ENCODE measurements around the gene CYB561D1.
"Not testable (repeated sequence)": the region's sequence is repeated elsewhere in the genome, so short reads cannot be mapped to it uniquely, and the experiment has no call there.

The CYB561D1 gene, protein sequence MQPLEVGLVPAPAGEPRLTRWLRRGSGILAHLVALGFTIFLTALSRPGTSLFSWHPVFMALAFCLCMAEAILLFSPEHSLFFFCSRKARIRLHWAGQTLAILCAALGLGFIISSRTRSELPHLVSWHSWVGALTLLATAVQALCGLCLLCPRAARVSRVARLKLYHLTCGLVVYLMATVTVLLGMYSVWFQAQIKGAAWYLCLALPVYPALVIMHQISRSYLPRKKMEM

DNA sequence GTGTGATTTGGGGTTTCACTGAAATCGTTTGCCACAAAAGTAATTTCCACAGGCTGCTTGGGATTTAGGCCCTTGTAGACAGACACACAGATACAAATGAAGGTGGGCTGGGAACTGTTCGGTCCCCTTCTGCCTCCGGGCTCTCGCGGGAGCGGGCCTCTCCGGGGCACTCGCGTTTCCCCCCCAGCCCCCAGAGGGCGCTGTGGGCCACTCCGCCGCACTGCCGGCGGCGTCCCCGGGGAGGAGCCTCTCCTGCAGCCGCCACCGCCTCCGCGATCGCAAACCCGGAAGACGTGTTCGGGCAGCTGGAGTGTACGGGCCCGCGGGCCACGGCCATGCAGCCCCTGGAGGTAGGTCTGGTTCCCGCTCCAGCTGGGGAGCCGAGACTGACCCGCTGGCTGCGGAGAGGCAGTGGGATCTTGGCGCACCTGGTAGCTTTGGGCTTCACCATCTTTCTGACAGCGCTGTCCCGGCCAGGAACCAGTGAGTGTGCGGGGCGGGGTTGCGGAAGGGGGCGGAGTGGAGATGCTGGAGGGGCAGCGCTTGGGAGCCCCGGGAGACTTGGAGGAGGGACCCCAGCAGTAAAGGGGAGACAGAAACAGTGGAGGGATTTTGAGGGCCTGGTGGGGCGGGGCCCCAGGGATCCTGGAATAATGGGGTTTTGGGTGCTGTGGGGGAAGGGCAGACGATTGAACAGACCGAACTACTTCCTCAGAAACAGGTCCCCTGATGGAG lies at the start of gene CYB561D1:
Gene CYB561D1, plus strand, starts transcription at position 290 of the 735 bp plus-strand sequence. Its CDS starts 46 bp downstream, at position 336.
- peak; percentile 79 for DNase-seq (ENCODE audit: low read depth, low spot score)

DNA sequence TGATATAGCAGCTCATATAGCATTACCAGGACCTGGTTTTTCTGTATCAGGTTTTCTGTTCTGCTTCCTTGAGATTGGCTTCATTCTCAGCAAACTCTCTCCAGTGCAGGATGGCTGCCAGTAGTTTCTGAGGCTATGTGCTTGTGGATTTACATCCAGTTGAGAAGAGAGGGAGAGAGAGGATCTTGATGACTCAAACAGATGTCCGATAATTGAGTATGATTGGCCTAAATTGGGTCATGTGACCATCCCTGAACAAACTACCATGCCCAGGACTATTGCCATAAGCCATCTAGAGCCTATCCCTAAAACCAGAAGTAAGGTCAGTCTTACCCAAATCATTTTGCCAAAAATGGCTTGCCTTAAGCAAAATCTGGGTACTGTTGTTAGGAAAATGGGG lies 49.5 kb upstream of the CYB561D1 start:
- no peak for DNase-seq (ENCODE audit: low read depth, low spot score)

DNA sequence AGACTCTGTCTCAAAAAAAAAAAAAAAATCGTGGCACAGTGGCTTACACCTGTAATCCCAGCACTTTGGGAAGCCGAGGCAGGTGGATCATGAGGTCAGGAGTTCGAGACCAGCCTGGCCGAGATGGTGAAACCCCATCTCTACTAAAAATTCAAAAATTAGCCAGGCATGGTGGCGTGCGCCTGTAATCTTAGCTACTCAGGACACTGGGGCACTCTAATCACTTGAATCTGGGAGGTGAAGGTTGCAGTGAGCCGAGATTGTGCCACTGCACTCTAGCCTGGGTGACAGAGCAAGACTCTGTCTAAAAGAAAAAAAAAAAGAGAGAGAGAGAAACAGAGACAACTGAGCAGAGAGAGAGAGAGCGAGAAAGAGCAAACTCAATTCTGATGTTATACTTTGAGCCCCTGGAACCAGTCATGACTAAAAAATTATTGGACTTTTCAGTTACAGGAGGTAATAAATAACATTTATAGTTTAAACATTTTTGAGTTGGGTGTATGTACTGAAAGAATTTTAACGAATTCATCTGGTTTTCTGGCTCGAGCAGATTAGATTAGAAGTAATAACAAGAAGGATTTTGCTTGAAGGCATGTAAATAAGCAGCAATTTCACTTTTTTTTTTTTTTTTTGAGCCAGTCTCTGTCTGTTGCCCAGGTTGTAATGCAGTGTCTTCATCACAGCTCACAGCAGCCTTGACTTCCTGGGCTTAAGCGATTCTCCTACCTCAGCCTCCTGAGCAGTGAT lies 47.8 kb upstream of the CYB561D1 start:
- not testable (repeated sequence) for DNase-seq (ENCODE audit: low read depth, low spot score)

DNA sequence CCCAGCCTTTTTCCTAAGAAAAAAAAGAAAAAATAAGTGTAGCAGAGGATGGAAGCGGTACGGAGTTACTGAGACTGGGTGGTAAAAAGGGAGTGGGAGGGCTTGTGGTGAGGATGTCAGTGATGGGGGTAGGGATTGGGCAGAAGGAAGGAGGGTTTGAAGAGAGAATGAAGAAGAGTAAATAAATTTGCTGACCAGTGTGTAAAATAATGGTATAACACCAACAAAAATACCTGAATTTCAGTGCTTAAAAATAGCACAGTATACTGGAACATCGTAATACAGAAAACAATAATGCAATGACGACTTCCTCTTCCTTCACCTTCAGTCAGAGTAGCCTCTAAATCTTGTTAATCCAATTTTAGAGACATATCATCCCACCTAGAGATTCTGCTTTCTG lies 46.4 kb upstream of the CYB561D1 start:
- DNase-seq (ENCODE audit: low read depth, low spot score): no peak

DNA sequence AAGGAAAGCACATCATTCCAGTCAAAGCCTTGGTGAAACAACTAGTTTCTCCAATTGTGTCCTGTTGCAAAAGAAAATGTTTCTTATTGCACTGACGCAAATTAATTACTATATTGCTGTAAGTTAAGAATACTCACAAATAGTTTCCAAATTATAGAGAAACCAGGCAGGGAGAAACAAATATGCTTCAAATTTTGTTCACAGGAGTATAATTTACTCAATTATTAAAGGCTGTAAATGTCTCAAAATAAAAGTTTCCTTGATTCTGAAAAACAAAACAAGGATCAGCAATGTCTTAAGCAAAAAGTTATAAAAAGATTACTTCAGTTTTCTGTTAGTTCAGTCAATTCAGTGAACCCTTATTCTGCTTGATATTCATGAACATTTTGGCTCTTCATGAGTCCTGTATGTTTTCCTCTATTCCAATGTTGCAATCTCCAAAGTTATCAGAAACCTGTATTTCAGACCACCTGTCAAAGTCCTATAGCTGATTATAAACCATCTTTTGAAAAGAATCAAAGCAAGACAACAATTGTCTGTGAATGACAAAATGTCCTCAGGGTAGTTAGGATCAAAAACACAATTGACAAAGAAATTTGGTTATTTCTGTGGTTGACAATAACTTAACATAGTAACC lies 39.3 kb upstream of the CYB561D1 start:
- no peak for DNase-seq (ENCODE audit: low read depth, low spot score)

DNA sequence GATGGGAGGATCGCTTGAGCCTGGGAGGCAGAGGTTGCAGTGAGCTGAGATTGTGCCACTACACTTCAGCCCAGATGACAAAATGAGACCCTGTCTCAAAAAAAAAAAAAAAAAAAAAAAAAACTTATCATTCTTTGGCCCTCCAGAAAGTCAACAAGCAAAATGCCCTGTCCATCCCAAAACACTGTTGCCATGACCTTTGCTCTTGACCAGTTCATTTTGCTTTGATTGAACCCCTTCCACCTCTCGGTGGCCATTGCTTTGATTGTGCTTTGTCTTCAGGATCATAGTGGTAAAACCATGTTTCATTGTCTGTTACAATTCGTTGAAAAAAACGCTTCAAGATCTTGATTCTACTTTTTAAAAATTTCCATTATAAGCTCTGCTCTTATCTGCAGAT lies 36.1 kb upstream of the CYB561D1 start:
- DNase-seq (ENCODE audit: low read depth, low spot score): no peak

DNA sequence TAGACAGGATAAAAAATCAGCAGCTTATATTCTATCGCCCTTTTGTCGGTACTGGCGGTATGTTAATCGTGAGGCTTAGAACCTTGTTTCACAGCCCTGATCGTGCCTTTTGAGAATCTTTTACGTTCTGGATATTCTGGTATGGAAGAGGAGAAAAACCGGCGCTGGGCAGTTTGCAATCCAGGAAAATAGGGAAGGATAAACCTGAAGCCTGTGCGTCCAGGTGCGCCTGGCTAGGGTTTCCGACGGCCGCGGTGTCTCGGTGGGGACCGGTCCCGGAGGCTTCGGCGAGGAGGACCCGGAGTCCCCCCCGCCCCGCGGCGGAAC lies 27.8 kb upstream of the CYB561D1 start:
- no peak for DNase-seq (ENCODE audit: low read depth, low spot score)

DNA sequence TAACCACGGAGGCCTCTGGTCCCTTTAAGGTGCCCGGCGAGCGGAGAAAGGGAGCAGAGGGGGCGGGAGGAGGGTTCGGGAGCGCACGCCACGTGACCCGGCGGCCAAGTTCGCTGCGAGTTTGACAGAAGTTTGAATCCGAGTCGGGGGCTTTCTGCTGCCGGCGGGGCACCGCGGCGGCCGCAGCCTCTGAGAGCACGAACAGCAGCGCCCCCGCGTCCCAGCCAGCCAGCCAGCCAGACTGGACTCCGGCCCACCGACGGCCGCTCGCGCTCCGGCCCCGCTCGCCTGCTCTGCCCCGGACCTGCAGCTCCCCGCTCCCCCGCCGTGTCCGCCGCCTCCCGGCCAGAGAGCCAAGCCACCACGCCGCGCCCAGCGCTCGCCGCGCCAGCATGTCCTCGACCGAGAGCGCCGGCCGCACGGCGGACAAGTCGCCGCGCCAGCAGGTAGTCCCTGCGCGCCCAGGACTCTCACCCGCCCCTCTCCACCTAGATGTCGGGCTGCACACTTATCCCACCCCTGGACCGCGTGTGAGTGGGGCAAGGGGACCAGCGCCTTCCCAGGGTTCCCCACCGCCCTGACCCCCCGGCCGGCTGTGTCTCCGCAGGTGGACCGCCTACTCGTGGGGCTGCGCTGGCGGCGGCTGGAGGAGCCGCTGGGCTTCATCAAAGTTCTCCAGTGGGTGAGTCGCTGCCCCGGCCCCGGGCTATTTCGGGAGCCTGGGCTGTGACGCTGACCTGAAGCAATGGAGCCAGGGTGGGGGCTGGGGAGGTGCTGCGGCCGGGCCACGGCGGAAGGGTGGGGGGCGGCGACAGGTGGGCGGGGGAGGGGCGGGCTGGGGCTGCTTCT lies 27.2 kb upstream of the CYB561D1 start, which contains the start of gene SYPL2:
Gene SYPL2, plus strand, starts transcription at position 95 of the 849 bp plus-strand sequence. Its CDS starts 298 bp downstream, at position 393.
- no peak for DNase-seq (ENCODE audit: low read depth, low spot score)

DNA sequence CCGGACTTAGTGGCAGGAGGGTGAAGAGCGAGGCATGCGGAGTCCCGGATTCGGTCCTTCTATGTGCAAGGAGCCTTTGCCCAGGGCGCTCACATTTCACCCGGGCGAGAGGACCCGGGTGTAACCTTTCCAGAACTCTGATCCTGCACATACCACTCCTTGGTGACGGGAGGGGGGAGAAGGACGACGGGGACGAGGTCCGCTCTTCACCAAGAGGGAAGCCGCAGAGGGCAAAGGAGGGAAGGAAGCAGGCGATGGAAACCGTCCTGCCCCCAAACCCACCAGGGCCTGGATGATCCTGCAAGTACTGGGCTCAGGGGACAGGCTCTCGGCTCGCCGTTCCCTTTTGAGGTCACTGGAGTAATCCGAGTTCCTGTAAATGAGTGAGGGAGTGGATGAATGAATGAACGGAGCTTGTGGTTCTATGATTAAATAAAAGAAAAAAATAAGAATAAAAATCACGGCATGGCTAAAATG lies 26.6 kb upstream of the CYB561D1 start:
- DNase-seq (ENCODE audit: low read depth, low spot score): no peak

DNA sequence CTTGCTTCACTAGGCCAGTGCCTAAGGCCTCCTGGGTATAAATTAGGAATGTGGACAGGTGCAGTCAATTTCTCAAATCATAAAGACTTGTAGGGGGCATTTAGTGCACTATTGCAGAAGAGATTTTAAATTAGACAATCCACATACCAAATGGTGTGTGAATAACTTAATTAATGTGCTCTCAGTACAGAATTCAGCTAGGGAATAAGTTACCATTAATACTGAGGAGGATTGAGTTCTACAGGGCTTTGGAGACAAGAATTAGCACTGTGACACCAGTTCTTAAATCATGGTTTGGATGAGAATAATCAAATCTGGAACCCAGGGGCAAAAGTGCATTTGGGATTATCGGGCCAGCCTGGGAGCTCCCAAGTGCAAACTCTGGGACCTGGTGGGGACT lies 25.8 kb upstream of the CYB561D1 start:
- DNase-seq (ENCODE audit: low read depth, low spot score): no peak

DNA sequence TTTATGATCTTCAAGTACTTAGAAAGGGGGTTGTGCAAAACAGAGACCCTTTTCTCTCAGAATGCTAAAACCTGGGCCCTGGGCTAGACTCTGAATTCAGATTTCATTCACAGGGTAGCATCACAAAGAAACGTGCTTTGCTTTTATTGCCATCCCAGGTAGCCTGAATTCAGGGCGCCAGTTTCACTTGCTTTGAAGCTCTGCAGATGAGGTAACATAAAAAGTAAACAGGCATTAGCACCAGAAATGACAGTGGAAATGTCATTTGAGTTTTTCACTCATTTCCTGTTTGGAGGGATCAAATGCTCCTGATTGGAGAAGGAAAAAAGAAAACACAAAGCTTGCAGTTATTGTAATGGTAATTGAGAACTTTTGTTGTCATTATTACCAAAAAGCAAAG lies 25.0 kb upstream of the CYB561D1 start:
- no peak for DNase-seq (ENCODE audit: low read depth, low spot score)

DNA sequence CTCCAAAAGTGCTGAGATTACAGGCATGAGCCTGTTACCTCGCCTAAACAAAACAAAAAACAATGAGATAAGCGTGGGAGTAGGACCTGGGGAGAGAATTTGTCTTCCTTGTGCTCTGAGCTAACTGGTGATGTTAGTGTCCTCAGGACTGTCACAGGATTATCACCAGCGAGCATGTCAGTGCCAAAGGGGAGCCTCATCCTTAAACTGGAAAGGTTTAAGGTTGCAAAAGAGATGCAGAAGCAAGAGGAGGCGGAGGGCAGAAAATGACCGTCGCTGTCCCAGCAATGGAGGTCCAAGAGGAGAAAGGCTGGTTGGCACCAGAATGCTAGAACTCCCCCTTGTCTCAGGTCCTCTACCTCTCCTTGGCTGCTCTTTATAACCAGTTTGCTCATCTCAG lies 23.6 kb upstream of the CYB561D1 start:
- no peak for DNase-seq (ENCODE audit: low read depth, low spot score)

DNA sequence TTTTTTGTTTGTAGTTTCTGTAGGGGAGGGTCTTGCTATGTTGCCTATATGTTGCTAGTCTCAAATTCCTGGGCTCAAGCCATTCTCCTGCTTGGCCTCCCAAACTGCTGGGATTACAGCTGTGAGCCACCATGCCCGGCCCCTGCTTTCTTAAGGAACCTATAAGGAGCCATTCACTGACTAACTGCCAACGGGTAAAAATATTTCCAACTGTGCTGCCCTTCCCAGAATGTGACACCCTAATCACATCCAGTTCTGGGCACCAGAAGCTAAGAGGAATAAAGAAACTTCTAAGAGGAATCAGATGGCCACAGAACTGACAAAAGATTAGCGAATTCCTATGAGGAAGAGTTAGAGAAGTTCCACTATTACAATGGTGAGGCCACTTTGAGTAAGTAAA lies 21.1 kb upstream of the CYB561D1 start:
- no peak for DNase-seq (ENCODE audit: low read depth, low spot score)

DNA sequence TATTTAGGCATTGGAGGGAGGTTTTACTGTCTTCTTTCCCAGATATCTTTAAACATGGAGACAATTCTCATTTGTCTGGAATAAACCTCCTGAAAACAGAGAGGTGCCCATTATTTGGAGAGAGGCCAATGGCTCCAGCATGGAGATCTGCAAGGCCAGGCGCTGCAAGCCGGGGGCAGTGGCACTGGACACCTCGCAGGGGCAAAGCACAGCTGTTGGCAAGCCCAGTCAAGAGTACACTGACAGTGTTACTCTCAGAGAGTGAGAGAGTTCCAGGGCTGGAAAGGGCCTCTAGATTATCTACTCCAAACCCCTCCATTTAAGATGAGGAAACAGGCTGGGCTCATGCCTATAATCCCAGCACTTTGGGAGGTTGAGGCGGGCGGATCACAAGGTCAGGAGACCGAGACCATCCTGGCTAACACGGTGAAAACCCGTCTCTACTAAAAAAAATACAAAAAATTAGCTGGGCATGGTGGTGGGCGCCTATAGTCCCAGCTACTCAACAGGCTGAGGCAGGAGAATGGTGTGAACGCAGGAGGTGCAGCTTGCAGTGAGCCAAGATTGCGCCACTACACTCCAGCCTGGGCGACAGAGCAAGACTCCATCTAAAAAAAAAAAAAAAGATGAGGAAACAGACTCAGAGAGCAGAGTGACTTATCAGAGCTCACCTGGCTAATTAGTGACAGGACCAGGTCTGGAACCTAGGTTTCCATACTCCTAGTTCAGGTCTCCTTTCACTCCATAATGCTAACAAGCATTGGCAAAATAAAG lies 20.4 kb upstream of the CYB561D1 start:
- DNase-seq (ENCODE audit: low read depth, low spot score): not testable (repeated sequence)

DNA sequence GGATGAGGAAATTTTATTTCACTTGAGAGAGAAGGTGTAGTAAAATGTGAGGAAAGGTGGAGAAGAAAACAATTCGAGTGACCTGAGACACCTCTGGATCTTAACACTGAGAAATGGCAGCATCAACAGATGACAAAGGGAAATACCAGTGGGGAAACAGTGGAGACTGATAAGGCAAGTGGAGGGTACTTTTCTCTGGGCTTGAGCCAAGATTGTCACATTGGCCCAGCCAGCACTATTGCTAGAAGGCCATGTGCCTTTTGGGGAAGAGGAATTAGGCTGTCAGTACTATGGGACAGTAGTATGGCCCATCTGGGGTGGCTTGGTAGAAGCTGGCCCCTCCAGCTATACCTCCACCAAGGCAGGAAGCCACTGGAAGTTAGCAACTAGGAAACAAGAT lies 19.2 kb upstream of the CYB561D1 start:
- no peak for DNase-seq (ENCODE audit: low read depth, low spot score)

DNA sequence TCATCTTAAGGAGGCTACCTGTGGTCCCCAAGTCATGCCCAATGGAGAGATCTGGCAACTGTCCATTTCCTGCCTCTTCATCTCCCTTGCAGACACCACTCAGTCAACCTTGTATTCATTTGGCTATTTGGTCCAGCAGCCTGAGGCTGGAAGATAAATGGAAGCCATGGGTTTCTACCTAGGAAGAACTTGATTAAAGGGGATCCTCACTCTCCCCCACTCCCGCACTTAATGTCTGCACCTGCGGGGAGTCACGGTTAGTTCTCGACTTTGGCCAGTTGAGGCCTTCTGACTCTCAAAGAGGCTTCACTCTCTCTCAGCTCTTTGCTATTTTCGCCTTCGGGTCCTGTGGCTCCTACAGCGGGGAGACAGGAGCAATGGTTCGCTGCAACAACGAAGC lies 18.6 kb upstream of the CYB561D1 start:
- no peak for DNase-seq (ENCODE audit: low read depth, low spot score)

DNA sequence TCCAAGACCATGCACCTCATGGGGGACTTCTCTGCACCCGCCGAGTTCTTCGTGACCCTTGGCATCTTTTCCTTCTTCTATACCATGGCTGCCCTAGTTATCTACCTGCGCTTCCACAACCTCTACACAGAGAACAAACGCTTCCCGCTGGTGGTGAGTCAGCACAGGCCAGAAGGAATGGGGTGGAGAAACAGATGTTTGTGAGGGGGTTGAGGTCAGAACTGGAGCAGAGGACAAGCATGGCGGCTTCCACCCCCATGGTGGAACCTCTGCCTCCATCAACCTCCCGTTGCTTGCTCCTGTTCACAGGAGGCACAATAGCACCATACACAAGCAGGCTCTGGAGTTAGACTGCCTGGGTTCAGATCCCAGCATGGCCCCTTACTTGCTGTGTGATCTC lies 17.1 kb upstream of the CYB561D1 start:
- DNase-seq (ENCODE audit: low read depth, low spot score): no peak

DNA sequence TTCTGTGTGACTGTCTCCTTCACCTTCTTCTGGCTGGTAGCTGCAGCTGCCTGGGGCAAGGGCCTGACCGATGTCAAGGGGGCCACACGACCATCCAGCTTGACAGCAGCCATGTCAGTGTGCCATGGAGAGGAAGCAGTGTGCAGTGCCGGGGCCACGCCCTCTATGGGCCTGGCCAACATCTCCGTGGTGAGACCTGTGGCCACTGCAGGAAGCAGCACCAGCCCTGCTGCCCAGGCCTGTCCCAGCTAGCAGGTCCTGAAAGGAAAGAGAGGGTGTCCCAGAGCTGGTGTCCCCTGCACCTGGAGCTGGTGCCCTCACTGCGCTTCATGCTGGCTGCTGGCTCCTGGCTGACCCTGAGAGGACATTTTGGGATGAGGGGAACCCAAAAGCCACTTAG lies 16.1 kb upstream of the CYB561D1 start:
- no peak for DNase-seq (ENCODE audit: low read depth, low spot score)

DNA sequence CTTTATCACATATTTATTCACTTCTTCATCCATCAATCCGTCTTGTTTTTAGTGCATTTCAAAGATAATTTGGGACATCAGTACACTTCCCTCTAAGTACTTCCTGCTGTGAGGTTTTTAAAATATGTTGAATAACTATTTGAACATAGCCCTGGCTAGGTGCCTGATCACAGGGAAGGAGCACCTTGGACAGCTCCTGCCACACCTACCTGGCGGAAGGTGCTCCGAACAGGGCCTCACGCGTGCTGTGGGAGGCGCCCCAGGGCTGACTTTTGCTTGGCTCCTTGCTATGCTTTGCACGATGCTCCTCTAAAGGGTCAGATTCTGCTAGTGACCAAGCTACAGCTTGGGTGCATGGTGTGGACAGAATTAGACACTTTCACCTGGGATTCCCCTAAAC lies 15.1 kb upstream of the CYB561D1 start:
- no peak for DNase-seq (ENCODE audit: low read depth, low spot score)

DNA sequence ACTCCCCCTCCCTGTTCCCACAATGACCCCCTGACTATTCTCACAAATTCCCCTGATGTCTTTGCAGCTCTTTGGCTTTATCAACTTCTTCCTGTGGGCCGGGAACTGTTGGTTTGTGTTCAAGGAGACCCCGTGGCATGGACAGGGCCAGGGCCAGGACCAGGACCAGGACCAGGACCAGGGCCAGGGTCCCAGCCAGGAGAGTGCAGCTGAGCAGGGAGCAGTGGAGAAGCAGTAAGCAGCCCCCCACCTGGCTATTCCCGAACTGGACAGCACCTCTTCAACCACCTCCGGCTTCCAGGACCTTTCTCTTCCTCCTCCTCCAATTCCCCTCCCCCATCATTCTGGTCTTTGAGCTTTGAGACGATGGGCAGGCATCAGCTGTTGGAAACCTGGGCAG lies 14.6 kb upstream of the CYB561D1 start:
- no peak for DNase-seq (ENCODE audit: low read depth, low spot score)
